LNCAP (cell line): Measurements from ENCODE around the gene REXO2.

Source experiments
- TF ChIP-seq, protein P1 (sequence below): fragments of 450-650 bp; IDR thresholded peaks from 2 replicates; pipeline ENCODE4 v1.5.1; 2017; ENCODE audit warnings: mild to moderate bottlenecking

Gene REXO2

DNA sequence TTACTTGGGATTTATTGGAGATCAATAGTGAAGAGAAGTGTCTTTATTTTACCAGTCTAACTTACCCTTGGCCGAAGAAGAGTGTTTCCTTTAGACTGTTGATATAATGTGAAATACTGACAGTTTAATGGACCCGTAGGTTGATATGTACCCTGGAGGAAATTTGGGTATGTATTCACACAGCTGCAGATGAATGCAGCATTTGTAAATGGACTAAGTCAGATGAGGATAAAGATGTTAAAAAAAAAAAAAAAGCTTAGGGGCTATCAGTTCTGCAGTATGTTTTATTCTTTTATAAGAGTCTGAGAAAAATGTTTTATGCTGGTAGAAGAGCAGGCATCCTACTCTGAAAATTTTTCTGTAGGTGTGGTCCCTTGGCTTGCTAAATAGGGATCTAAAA is 2.7 kb downstream of the REXO2 start:
- TF ChIP-seq, protein P1, sequence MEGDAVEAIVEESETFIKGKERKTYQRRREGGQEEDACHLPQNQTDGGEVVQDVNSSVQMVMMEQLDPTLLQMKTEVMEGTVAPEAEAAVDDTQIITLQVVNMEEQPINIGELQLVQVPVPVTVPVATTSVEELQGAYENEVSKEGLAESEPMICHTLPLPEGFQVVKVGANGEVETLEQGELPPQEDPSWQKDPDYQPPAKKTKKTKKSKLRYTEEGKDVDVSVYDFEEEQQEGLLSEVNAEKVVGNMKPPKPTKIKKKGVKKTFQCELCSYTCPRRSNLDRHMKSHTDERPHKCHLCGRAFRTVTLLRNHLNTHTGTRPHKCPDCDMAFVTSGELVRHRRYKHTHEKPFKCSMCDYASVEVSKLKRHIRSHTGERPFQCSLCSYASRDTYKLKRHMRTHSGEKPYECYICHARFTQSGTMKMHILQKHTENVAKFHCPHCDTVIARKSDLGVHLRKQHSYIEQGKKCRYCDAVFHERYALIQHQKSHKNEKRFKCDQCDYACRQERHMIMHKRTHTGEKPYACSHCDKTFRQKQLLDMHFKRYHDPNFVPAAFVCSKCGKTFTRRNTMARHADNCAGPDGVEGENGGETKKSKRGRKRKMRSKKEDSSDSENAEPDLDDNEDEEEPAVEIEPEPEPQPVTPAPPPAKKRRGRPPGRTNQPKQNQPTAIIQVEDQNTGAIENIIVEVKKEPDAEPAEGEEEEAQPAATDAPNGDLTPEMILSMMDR = no peak

DNA sequence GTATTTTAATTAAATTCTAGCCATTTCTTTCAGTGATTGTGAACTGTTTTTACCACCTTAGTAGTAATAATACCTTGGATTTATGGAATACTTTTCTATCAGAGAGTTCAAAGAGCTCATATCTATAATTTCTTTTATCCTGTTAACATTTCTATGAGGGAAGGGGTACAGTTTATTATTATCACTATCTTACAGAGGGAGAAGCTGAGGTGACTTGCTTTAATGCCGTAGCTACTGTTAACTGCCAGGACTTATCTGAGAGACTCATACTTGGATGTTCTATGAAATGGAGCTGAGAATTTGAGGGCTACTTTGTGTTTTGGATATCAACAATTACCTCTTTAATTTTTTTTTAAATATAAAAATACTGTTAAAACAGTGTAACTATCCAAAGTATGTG is 3.3 kb downstream of the REXO2 start:
- TF ChIP-seq, protein P1 = no peak

DNA sequence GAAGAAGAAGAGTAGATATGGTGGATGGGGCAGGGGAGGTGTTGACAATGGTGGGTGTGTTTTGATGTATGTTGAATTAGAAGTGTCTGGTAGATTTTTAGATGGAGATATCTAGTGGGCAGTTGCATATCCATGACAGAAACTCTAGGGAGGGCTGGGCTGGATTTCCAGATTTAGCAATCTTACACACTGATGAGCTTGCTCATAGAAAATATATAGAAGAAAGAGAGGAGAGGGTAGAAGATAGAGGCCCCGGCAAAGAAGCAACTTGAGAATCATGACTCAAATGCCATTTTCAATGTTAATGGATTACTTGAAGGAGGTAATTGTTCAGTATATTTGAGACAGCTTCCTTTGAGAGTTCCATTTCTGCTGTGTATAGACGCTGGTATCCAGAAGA is 8.2 kb downstream of the REXO2 start:
- TF ChIP-seq, protein P1 = no peak

DNA sequence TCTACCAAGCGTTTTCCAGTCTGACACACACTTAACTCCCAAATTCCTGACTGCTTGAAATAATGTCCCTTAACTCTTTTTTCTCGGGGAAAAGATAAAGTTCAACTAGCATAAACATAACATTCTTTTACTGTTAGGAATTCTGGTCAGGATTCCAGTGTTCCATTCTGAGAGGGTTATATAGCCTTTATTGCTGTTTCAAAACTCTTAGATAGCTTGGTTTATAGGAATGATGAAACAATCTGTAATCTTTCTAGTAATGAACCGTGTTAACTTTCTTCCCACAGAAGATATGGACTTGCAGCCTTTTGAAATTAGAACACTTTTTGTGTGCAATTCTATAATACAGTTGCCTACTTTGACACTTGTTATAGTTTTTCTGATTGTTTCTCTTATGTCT is 8.6 kb downstream of the REXO2 start:
- TF ChIP-seq, protein P1 = no peak

DNA sequence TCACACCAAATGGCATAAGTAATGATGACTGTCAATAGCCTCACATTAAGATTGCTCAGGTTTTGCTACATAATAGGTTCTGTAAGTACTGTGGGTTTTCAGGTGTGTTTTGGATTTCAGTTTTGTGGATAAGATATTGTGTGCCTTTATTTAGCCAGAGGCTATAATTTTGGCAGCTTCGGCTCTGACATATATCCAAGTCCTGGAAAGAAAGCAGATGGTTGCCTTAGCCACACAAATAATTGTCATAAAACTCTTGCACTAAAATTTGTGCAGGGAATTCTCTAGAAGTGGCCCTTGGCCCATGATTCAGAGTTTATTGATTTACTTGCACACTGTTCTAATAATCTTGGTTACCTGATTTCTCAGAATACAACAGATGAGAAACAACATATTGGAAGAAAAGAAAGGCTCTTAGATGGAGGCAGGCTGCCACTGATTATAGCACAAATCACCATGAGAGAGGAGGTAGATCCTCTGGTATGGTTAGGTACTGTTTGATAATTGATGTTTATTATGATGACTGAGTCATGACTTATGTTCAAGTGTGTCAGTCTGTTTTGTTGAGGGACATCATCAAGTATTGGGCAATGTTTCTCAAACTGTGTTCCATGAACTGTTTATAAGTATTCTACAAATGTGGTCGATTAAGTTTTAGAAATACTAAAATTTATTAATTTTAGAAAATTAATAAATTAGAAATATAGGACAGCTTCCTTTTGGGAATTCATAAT is 9.6 kb downstream of the REXO2 start:
- TF ChIP-seq, protein P1 = no peak

DNA sequence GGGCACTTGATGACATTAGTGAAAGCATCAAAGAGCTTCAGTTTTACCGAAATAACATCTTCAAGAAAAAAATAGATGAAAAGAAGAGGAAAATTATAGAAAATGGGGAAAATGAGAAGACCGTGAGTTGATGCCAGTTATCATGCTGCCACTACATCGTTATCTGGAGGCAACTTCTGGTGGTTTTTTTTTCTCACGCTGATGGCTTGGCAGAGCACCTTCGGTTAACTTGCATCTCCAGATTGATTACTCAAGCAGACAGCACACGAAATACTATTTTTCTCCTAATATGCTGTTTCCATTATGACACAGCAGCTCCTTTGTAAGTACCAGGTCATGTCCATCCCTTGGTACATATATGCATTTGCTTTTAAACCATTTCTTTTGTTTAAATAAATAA is 10.6 kb downstream of the REXO2 start:
- TF ChIP-seq, protein P1 = no peak

DNA sequence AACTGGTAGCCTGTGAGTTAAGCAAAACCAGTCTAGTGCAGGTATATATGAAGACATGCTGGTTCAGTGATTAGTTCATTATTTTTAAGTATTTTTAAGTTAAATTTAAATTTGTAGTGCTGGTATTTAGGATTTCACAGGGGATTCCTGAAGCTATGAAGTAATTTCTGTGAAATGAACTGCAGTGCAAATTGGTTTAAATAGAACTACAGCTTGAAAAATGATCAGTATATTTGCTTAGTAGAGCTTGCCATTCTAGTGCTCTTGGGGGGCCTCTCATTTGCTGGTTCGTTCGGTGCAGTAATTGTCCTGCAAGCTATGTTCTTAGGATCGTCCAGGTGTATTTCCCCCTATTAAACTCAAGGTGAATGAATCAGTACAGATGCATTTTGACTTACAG is 13.1 kb downstream of the REXO2 start:
- TF ChIP-seq, protein P1 = no peak

DNA sequence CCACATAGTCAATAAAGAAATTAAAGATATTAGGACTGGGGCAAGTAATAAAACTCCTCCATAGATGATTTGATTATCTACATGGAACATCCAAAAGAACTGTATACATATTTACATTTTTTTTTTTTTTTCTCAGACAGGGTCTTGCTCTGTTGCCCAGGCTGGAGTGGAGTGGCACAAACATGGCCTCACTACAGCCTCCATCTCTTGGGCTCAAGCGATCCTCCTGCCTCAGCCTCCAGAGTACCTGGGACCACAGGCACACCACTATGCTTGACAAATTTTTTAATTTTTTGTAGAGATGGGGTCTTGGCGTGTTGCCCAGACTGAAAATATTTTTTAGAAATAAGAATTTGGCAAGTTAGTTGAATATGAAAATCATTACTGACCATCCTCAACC is 24.7 kb downstream of the REXO2 start:
- TF ChIP-seq, protein P1 = no peak
